NOMO-1 treated with DMSO at 0.1 percent for 48 hours (cell line): ENCODE data around the gene GAL3ST1.
"Not testable (repeated sequence)": the region's sequence is repeated elsewhere in the genome, so short reads cannot be mapped to it uniquely, and the experiment has no call there.

Experiments used
- DNase-seq: peaks from one replicate; lab custom pipeline; 2025; ENCODE audit not compliant: unreplicated experiment; lab: John Stamatoyannopoulos, UW

The GAL3ST1 gene

GRCh38 chr22:30574095-30574981, at the start of gene GAL3ST1:
TSS of gene GAL3ST1 (minus strand) at chr22:30574665. CDS start at chr22:30557392, 17,273 bp downstream.
- DNase-seq: no peak

DNA sequence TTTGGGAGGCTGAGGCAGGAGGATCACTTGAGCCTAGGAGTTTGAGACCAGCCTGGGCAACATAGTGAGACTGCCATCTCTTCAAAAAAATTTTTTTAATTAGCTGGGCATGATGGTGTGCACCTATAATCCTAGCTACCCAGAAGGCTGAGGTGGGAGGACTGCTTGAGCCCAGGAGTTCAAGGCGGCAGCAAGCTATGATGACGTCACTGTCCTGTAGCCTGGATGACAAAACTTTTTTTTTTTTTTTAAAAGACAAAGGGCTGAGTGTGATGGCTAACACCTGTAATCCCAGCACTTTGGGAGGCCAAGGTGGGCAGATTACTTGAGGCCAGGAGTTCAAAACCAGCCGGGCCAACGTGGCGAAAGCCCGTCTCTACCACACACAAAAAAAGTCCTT, 45.4 kb upstream of the GAL3ST1 start:
- DNase-seq: not testable (repeated sequence)

- no peak for DNase-seq
These were observed 43.4 kb upstream of the GAL3ST1 start for GRCh38 chr22:30617819-30618218.

GRCh38 chr22:30615543-30615954, 41.1 kb upstream of the GAL3ST1 start:
- no peak for DNase-seq

- DNase-seq: no peak
These were observed 40.4 kb upstream of the GAL3ST1 start for GRCh38 chr22:30614879-30615278.

- no peak for DNase-seq
These were observed 39.8 kb upstream of the GAL3ST1 start for GRCh38 chr22:30614268-30614667.

- DNase-seq: no peak
These were observed 38.3 kb upstream of the GAL3ST1 start for GRCh38 chr22:30612789-30613188.

DNA sequence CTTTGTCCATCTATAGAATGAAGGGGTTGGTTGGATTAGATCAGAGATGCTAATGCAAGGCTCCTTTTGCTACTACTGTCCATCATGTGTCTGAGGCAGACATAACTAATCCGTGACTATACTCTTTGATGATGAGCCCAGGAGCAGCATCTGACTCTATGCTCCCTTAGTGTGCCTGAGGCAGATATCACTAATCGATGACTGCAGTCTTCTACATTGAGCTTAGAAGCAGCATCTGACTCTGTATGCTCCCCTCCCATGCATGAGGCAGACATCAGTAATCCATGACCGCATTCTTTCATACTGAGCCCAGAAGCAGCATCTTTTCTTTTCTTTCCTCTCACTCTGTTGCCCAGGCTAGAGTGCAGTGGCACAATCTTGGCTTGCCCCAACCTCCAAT, 36.7 kb upstream of the GAL3ST1 start:
- no peak for DNase-seq

- DNase-seq: peak; percentile 33
These were observed 35.8 kb upstream of the GAL3ST1 start for GRCh38 chr22:30610299-30610698.

- peak; percentile 87 for DNase-seq
These were observed 35.1 kb upstream of the GAL3ST1 start for GRCh38 chr22:30609260-30610185.

DNA sequence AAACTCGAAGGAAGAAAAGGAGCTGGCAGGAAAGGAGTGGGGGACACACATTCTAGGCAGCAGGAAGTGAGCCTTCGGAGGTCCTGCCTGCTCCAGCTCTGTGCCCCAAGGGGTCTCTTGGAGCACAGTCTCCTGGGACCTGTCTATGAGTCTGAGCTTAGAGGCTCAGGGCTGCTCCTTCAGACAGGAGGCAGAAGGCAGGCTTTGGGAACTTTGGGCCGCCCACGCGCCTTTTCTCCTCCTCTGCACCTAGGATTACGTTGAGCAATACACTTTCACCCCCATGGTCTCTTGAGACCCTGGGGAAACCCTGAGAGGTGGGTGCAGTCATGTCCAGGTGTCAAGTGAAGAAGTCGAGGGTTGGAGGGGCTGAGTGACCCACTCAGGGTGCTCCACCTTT, 33.5 kb upstream of the GAL3ST1 start:
- no peak for DNase-seq

GRCh38 chr22:30607300-30607930, 33.0 kb upstream of the GAL3ST1 start:
- DNase-seq: no peak

- peak; percentile 49 for DNase-seq
These were observed 32.2 kb upstream of the GAL3ST1 start, which contains the start of gene TCN2 for GRCh38 chr22:30606455-30607299. TSS of gene TCN2 (plus strand) at chr22:30607174. CDS start at chr22:30607332, 158 bp downstream.

DNA sequence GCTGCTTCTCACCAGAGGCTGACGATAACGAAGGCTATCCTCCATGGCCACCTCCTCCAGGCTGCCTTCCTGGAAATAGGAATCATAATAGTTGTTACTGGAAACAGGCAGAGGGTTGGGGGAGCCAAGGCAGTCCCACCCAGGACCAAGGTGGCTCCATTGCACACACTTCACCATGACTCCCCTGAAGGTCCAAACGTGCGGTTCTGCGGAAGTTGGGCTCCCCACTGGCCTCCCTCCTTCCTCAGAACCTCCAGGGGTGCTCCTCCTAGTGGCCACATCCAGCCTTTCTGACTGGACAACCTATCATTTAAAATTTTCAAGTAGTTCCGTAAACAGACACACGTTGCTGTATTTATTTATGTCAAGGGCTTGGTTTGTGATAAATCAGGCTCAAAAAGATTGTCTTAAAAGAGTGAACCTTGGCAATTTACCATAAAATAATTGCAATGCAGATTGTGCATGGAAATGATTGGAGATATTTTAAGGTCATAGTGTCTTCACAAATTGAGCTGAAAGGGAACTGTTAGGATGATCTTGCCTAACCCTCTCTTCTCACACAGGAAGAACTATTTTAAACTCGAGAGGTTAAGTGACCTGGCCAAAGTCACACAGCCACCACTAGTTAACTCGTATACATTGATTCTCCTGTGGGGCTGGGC, 31.1 kb upstream of the GAL3ST1 start:
- DNase-seq: peak; percentile 72

DNA sequence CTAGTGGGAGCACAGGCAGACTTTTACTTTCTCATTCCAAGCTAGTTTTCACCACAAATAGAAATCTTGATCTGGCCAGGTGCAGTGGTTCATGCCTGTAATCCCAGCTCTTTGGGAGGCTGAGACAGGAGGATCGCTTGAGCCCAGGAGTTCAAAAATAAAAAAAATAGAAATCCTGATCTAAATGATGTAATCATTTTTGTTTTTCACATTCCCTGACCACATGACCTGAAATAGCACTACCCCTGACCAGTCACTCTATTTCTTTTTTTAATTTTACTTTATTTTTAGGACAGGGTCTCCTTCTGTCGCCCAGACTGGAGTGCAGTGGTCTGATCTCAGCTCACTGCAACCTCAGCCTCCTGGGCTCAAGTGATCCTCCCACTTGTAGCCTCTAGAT, 30.3 kb upstream of the GAL3ST1 start:
- no peak for DNase-seq

DNA sequence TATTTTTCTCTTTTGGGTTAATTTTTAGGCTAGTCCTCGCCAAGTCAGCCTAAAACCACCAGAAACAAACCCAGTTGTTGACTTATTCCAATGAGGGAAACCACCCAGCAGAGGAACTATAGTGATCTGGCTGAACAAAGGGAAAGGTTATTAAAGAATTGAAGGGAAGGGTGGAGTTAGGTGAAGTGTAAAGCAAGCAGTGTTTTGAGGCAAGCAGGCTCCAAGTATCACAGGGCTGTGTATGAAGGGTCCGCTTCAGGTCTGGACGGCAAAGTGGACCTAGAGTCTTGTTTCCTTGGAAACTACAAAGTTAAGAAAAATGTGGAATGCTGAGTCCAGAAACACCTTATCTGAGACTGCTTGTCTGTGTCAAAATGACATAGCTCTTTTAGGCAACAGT, 29.3 kb upstream of the GAL3ST1 start:
- DNase-seq: no peak

- DNase-seq: peak; percentile 50
These were observed 27.6 kb upstream of the GAL3ST1 start for GRCh38 chr22:30602049-30602448.

DNA sequence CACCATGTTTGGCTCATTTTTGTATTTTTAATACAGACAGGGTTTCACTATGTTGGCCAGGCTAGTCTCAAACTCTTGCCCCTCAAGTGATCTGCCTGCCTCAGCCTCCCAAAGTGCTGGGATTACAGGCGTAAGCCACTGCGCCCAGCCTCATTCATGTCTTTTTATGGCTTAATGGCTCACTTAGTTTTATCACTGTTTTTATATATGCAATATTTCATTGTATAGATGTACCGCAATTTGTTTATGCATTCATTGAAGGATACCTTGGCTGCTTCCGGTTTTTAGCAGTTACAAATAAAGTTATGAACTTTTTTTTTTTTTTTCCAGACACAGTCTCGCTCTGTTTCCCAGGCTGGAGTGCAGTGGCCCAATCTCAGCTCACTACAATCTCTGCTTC, 27.0 kb upstream of the GAL3ST1 start:
- no peak for DNase-seq

GRCh38 chr22:30600921-30601320, 26.5 kb upstream of the GAL3ST1 start:
- DNase-seq: peak; percentile 59

DNA sequence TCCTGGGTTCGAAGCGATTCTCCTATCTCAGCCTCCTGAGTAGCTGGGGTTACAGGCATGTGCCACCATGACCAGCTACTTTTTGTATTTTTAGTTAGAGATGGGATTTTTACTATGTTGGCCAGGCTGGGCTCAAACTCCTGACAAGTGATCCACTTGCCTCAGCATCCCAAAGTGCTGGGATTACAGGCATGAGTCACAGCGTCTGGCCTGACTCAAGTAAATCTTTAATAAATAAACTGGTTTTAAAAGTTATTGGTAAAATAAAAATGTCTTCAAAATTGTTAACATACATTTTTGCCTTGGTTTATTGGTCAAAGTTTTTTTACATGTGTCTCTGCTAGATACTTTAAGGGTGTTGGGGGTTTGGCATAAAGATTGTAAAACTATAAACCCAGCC, 24.5 kb upstream of the GAL3ST1 start:
- DNase-seq: no peak
